HFF-Myc (cell line): ENCODE data around the gene SNX19.

ENCODE experiments used
- DNase-seq: peaks from one replicate; pipeline ENCODE4 v3.0.0-alpha.2; 2011; ENCODE audit warnings: low read depth; ENCODE audit errors: extremely low read depth
- H3K4me3 ChIP-seq: replicated peaks from 2 replicates; pipeline ENCODE4 v1.5.1; 2011; ENCODE audit warnings: low read depth, mild to moderate bottlenecking, control low read depth, low read length
- CTCF ChIP-seq: IDR thresholded peaks from 2 replicates; pipeline ENCODE4 v1.5.1; 2012; ENCODE audit warnings: mild to moderate bottlenecking, low read depth, low read length, control low read depth; ENCODE audit errors: missing control alignments

SNX19 gene

GRCh38 chr11:130886704-130887103 lies 29.6 kb downstream of the SNX19 start:
- no peak for DNase-seq
- no peak for TF ChIP-seq CTCF
- H3K4me3 ChIP-seq: no peak overlapping the region

GRCh38 chr11:130882138-130882551 lies 34.1 kb downstream of the SNX19 start:
- no peak overlapping the region for H3K4me3 ChIP-seq
- TF ChIP-seq CTCF: no peak
- DNase-seq: no peak

GRCh38 chr11:130881475-130882137 lies 34.7 kb downstream of the SNX19 start:
- DNase-seq: no peak
- no peak overlapping the region for H3K4me3 ChIP-seq
- TF ChIP-seq CTCF: no peak

- DNase-seq: no peak
- H3K4me3 ChIP-seq: no peak overlapping the region
- TF ChIP-seq CTCF: no peak
These were observed 36.4 kb downstream of the SNX19 start for GRCh38 chr11:130879836-130880235.

- DNase-seq: no peak
- no peak for TF ChIP-seq CTCF
- H3K4me3 ChIP-seq: no peak overlapping the region
These were observed 39.1 kb downstream of the SNX19 start for GRCh38 chr11:130876931-130877915.

GRCh38 chr11:130876100-130876499 lies 40.2 kb downstream of the SNX19 start:
- no peak for TF ChIP-seq CTCF
- DNase-seq: no peak
- no peak overlapping the region for H3K4me3 ChIP-seq
